GM19463 (cell line): ENCODE results near the gene ARHGAP5.
"Not testable (repeated sequence)": the region's sequence is repeated elsewhere in the genome, so short reads cannot be mapped to it uniquely, and the experiment has no call there.

ENCODE experiments used
- ATAC-seq: cut with Tn5 transposase; IDR thresholded peaks from one replicate; pipeline ENCODE4 v1.9.1; 2021; ENCODE audit warnings: mild to moderate bottlenecking, moderate library complexity; ENCODE audit not compliant: unreplicated experiment

Gene ARHGAP5

DNA sequence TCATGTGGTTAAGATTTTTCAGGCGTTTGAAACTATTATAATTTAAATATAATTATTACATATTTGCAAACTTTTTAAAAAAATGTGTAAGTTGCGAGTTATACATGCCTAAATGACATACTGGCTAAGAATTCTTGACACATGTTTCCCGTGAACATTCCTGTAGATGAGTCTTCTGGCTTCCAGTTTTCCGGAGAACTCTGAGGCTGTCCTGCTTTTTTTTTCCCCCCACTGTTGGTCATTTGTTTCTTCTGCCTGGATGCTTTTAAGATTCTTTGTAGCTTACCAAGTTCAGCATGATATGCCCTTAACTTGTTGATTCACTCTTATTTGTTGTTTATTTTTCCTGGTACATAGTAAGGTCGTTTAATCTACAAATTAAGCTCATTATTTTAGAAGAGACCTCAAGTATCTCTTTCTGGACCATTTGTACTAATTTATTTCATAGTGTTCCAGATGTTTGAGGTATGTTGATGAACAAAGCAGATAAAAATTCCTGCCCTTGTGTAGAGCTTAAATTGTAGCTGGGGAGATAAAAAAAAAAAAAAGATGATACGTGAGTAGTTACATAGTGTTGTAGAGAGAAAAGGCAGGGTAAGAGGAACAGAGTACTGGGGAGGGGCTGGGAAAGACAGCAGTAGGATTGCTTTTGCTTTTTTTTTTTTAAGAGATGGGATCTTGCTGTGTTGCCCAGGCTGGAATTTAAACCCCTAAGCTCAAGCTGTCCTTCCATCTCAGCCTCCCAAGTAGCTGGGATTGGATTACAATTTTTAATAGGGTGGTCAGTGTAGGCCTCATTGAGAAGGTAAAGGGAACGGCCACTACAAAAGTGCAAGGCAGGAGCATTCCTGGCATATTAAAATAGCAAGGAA lies 32.8 kb downstream of the ARHGAP5 start:
- ATAC-seq: no peak

DNA sequence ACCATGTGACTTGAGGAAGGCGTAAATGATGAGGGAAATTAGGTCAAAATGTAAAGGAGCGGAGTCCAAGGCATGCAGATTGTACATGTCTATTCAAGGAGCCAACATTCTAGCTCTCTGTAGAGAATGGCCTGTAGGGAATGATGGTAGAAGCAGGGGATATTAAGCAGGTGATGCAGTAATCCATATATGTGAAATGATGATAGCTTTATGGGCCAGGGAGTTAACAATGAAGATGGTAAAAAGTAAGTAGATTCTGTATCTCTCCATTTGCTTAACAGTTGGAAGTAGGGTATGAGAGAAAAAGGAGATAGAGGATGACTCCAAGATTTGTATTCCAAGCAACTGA lies 33.4 kb downstream of the ARHGAP5 start:
- ATAC-seq: no peak

DNA sequence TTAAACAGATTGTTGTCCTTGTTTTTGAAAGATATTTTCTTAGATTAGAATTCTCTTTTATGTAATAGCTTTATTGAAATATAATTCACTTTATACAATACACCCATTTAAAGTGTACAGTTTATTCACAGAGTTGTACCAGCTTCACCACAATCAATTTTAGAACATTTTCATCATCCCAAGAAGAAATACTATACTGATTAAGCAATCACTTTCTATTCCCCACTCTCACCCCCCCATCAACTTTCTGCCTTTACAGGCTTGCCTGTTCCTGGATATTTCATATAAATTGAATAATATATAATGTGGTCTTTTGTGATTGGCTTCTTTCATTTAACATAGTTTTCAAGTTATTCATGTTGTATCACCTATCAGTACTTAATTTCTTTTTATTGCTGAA lies 44.4 kb downstream of the ARHGAP5 start:
- ATAC-seq: no peak

DNA sequence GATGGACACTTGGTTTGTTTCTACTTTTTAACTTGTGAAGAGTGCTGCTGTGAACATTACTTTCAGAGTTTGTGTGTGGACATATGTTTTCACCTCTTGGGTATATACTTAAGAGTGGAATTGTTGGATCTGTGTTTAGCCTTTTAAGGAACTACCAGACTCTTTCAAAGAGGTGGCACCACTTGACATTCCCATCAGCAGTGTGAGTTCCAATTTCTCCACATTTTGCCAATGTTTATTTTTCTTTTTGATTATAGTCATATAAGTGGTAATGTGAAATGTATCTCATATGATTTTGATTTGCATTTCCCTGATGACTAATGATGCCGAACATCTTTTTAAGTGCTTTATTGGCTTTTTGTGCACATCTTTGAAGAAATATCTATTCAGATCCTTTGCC lies 44.8 kb downstream of the ARHGAP5 start:
- no peak for ATAC-seq

DNA sequence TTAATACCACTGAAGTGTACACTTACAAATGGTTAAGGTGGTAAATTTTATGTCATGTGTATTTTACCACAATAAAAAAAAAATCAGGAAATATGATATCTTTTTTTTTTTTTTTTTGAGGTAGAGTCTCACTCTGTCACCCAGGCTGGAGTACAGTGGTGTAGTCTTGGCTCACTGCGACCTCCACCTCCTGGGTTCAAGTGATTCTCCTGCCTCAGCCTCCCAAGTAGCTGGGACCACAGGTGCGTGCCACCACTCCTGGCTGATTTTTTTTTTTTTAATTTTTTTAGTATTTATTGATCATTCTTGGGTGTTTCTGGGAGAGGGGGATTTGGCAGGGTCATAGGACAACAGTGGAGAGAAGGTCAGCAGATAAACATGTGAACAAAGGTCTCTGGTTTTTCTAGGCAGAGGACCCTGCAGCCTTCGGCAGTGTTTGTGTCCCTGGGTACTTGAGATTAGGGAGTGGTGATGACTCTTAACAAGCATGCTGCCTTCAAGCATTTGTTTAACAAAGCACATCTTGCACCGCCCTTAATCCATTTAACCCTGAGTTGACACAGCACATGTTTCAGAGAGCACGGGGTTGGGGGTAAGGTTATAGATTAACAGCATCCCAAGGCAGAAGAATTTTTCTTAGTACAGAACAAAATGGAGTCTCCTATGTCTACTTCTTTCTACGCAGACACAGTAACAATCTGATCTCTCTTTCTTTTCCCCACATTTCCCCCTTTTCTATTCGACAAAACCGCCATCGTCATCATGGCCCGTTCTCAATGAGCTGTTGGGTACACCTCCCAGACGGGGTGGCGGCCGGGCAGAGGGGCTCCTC lies 50.0 kb downstream of the ARHGAP5 start:
- ATAC-seq: not testable (repeated sequence)

DNA sequence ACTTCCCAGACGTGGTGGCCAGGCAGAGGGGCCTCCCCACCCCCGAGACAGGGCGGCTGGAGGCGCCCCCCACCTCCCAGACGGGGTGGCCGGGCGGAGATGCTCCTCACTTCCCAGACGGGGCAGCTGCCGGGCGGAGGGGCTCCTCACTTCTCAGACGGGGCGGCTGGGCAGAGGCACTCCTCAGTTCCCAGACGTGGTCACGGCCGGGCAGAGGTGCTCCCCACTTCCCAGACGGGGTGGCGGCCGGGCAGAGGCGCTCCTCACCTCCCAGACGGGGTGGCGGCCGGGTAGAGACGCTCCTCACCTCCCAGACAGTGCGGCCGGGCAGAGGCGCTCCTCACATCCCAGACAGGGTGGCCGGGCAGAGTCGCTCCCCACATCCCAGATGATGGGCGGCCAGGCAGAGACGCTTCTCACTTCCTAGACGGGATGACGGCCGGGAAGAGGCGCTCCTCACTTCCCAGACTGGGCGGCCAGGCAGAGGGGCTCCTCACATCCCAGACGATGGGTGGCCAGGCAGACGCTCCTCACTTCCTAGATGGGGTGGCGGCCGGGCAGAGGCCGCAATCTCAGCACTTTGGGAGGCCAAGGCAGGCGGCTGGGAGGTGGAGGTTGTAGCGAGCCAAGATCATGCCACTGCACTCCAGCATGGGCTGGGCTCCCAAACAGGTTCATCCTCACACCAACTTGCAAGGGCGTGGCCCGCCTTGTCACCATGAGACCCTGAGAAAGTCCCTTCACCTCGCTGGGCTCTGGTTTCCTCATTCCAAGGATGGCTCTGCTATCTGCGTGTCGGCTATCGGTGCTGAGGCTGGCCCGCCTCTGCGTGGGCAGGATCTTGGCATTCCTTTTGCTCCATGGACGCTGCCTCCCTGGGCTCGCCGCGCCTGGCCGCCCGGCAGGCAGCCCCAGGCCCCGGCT lies 50.9 kb downstream of the ARHGAP5 start:
- ATAC-seq: not testable (repeated sequence)

DNA sequence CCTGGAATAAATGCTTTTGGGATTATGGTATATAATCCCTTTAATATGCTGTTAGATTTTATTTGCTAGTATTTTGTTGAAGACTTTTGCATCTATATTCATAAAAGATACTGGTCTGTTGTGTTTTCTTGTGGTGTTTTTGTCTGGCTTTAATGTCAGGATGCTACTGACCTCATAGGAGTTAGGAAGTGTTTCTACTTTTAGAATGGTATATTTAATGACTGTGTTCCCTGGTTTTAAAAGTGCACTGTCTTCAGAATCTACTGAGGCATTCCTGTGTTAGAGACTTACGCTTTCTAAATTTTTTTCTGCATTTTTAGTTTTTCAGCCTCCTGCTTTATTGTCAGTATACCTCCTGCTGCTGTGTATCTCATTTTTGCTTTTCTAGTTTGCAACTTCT lies 51.6 kb downstream of the ARHGAP5 start:
- no peak for ATAC-seq

DNA sequence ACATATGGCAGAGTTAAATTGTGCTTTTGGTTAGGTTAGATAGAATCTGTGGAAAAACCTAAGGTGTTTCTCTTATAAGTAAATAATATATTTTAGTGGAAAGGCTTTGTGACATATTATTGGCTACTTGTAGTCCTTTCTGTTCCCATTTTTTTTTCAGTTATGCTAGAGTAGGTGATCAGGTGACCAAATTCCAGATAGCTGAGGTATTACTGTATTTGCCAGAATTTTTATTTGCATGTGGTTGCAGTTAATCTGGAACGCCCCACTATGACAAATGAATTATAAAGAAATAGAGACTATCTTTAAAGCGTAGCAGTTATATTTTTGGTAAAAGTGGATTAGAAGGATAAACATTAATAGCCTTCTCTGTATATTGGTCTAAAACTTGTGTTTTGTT lies 52.0 kb downstream of the ARHGAP5 start:
- ATAC-seq: no peak

DNA sequence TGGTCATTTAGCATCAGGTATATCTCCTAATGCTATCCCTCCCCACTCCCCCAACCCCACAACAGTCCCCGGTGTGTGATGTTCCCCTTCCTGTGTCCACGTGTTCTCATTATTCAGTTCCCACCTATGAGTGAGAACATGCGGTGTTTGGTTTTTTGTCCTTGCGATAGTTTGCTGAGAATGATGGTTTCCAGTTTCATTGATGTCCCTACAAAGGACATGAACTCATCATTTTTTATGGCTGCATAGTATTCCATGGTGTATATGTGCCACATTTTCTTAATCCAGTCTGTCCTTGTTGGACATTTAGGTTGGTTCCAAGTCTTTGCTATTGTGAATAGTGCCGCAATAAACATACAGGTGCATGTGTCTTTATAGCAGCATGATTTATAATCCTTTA lies 54.6 kb downstream of the ARHGAP5 start:
- not testable (repeated sequence) for ATAC-seq

DNA sequence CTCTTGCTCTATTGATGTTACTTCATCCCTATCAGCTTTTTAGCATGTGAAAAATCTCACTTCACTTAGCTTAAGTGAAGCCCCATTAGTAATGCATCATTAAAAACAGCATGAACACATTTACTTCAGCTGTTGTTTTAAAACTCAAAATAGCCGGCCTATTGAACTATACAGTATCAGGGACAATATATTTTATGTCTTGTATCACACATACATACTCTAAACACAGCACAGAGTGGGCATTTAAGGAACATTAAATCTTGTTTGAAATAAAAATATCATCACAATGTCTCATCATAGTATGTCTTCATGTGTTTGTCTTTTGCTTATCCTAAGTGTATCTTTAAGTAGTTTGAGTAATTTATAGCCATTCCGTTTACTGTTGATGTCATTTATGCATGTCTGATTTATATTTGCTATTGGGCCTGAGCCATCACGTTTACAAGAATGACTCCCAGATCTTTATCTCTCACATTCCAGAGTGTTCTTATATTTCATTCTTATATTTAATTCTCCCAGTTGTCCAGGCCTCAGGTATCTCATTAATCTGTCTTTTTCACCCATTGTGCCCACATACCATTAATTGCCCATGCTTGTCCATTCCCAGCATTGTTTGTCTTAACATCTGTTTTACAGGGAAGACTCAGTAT lies 57.5 kb downstream of the ARHGAP5 start:
- ATAC-seq: no peak

DNA sequence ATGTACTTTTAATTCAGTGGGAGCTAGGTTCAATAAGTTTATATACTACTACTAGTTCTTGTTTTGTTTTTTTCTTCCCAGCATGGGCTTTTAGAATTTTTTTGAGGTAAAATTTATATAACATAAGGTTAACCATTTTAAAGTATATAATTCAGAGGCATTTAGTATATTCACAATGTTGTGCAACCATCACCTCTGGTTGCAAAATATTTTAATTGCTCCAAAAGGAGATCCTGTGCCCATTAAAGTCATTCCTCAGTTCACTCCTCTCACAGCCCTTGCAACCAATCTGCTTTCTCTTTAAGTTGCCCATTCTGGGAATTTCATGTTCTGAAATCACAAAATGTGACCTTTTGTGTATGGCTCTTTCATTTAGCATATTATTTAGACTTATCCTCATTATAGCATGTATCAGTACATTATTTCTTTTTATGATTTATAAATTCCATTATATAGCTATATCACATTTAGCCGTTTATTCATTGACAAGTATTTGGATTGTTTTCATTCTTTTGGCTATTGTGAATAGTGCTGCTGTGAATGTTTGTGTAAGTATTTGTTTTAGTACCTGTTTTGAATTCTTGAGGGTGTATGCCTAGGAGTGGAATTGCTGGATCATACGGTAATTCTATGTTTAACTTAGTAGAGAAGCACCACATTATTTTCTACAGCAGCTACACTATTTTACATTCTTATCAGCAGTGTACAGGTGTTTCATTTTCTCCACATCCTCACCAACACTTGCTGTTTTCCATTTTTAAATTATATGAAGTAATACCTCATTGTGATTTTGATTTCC lies 59.1 kb downstream of the ARHGAP5 start:
- no peak for ATAC-seq

DNA sequence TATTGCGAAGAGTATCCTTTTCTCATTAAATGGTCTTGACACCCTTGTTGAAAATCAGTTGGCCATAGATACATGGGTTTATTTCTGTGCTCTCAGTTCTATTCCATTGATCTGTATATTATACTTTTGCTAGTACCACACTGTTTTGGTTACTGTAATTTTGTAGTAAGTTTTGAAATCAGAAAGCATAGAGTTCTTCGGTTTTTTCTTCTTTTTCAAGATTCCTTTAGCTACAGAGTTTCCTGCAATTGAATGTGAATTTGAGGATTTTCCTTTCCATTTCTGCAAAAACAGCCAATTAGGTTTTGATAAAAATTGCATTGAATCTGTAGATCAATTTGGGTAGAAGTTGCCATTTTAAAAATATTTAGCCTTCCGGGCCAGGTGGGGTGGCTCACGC lies 60.2 kb downstream of the ARHGAP5 start:
- no peak for ATAC-seq

DNA sequence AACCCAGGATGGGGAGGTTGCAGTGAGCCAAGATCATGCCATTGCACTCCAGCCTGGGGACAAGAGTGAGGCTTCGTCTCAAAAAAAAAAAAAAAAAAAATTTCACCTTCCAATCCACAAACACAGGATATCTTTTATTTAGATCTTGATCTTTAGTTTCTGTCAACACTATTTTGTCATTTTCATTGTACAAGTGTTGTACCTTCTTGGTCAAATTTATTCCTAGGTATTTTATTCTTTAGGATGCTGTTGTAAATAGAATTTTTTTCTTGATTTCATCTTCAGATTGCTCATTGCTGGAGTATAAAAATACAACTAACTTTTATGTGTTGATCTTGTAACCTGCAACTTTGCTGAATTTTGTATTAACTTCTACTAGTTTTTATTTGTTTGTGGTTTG lies 60.8 kb downstream of the ARHGAP5 start:
- ATAC-seq: no peak

DNA sequence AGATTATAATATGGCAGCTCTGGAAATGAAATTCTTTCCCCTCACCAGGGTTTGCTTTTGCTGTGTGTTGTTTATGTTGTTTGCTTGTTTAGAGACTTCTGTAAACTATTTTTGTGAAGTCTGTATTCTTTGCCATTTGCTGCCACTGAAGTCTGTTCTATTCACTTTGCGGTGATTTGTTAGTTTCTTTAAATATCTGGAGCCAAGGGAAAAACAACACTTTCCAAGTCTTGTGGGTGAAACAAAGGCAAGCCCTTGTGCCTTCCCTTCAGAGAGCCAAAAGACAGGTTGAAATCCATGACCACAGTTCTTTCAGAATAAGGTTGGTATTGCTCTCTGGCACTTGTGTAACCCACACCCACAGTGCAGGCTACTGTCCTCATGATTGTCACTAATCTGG lies 65.2 kb downstream of the ARHGAP5 start:
- ATAC-seq: no peak

DNA sequence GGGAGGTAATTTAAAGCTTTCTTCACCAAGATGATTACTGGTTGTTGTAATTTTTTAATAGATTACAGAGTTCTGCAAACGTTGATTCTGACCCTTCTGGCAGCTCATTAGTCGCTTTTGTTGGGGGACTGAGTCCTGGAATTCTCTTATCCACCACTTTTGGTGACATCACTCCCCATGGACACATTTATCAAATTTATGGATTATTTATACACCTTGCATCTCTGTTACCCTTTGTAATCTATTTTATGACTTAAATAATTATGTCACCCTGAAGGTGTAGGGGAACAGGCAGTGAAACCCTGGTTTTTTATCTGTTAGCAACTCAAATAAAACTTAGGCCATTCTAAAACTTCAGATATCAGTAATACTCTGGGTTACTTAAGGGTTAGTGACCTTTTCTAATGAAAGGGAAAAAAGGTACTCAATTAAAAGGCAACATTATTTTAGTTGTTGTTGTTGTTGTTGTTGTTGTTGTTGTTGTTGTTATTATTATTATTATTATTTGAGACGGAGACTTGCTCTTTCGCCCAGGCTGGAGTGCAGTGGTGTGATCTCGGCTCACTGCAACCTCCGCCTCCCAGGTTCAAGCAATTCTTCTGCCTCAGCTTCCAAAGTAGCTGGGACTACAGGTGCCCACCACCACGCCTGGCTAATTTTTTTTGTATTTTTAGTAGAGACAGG lies 65.8 kb downstream of the ARHGAP5 start:
- no peak for ATAC-seq

DNA sequence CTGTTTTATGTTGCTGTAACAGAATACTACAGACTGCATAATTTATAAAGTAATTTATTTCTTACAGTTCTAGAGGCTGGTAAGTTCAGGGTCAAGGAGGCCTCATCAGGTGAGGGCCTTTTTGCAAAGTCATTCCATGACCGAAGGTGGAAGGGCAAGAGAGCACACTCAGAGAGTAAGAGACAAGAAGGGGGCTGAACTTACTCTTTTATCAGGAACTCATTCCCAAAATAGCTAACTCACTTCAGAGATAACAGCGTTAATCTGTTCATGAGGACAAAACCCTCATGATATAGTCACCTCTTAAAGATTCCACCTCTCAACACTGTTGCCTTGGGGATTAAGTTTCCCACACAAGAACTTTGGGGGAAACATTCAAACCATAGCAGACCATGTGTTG lies 73.3 kb downstream of the ARHGAP5 start:
- no peak for ATAC-seq

DNA sequence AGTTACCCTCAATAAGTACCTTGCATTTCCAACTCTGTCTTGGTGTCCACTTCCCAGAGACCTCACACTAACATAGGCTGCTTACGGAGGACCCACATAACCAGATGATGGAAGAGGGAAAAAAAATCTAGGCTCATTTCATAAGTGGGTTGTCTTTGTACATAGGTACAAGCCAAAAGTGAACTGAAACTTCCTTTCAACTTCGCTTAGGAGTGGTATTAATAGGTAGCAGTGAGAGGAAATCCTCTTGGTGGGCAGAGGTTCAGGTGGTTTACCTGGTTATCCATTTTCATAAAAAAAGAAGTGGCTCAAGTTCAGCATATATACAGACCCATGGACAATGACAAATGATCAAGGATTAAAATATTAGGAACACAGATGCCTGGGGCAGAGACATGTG lies 88.9 kb downstream of the ARHGAP5 start:
- ATAC-seq: no peak

DNA sequence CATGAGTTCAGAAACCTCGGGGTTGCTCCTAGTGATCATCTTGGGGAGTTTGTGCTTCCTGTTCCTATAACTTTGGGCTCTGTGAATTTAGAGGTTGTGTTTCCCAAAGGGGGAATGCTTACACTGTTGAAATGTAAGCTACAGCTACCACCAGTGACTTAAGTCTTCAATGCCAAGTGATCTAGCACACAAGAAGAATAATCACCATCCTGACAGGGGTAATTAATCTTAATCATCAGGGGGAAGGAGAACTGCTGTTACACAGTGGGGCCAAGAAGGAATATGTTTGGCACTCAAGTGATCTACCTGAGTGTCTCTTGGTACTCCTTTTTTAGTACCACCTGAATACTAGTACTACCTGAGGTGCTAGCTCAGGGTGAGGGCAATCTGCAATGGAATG lies 89.8 kb downstream of the ARHGAP5 start:
- no peak for ATAC-seq

DNA sequence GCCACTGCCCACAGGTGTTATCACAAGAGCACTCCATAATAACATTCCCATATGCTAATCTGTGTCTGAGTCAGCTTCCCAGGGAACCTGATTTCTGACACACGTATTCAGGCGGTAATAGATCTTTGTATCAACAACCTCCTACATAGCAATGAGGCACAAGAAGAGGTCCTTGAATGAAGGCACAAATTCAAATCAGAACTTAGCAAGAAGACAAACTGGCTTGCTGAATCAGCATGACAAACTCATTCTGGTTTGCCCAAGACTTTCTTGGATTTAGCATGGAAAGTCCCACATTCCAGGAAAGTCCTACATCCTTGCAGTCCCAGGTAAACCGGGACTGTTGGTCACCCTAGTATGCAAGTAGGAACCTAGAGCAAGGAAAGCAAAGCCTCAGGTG lies 90.8 kb downstream of the ARHGAP5 start:
- ATAC-seq: no peak
